Astrocyte of the cerebellum (primary cell): ENCODE data around the gene STEAP1.

Source experiments
- DNase-seq: peaks from one replicate; pipeline ENCODE4 v3.0.0-alpha.2; 2011; ENCODE audit warnings: low read depth
- H3K4me3 ChIP-seq: 2 replicates; pipeline ENCODE4 v1.5.1; 2011; ENCODE audit warnings: mild to moderate bottlenecking, low read depth, low read length, moderate library complexity
- CTCF ChIP-seq: IDR thresholded peaks from 2 replicates; pipeline ENCODE4 v1.5.1; 2012; ENCODE audit warnings: low read length, low read depth, moderate library complexity, mild to moderate bottlenecking; ENCODE audit errors: missing control alignments
- in situ Hi-C: cut with HindIII; loops from 2 replicates; pipeline ENCODE4 v1.10.0; 2017; ENCODE audit warnings: low sequenced_read_pairs

STEAP1 gene

GRCh38 chr7:90172121-90172520 lies 17.9 kb downstream of the STEAP1 start:
- H3K4me3 ChIP-seq: no peak overlapping the region
- no peak for TF ChIP-seq CTCF
- DNase-seq: no peak
- in situ Hi-C loops: no loop called here

GRCh38 chr7:90172624-90173023 lies 18.4 kb downstream of the STEAP1 start:
- no peak for DNase-seq
- no peak for TF ChIP-seq CTCF
- in situ Hi-C loops: no loop called here
- no peak overlapping the region for H3K4me3 ChIP-seq

GRCh38 chr7:90173127-90173844 lies 19.0 kb downstream of the STEAP1 start:
- DNase-seq: no peak
- no peak overlapping the region for H3K4me3 ChIP-seq
- in situ Hi-C loops: no loop called here
- no peak for TF ChIP-seq CTCF

- DNase-seq: no peak
- in situ Hi-C loops: no loop called here
- H3K4me3 ChIP-seq: no peak overlapping the region
- TF ChIP-seq CTCF: no peak
Observed at GRCh38 chr7:90175667-90176066, 21.4 kb downstream of the STEAP1 start.

GRCh38 chr7:90176195-90176594 lies 21.9 kb downstream of the STEAP1 start:
- no peak overlapping the region for H3K4me3 ChIP-seq
- TF ChIP-seq CTCF: no peak
- no peak for DNase-seq
- in situ Hi-C loops: no loop called here

GRCh38 chr7:90178166-90178565 lies 23.9 kb downstream of the STEAP1 start:
- no peak for DNase-seq
- H3K4me3 ChIP-seq: no peak overlapping the region
- TF ChIP-seq CTCF: no peak
- in situ Hi-C loops: no loop called here
